Activated CD8-positive, alpha-beta T cell treated with anti-CD3 and anti-CD28 coated beads for 36 hours (primary cell): ENCODE measurements around the gene NKX2-4. TPM values are rescaled to one million over a fixed set of nuclear protein-coding genes. Genes with fewer than 3 reads are reported as not detected.

Experiments
- ATAC-seq: fragments of 200-7000 bp; cut with Tn5 transposase; one replicate; pipeline ENCODE4 v1.10.0; 2021; ENCODE audit warnings: mild to moderate bottlenecking, moderate library complexity
- CTCF ChIA-PET: fragments of 350-600 bp; sonication (Branson Sonifier 250); formaldehyde crosslinking; loops from one replicate; lab custom pipeline; 2021; ENCODE audit warnings: antibody characterized with exemption; lab: Charles Lee
- POLR2A ChIA-PET: fragments of 350-600 bp; sonication (Branson Sonifier 250); formaldehyde crosslinking; loops from one replicate; lab custom pipeline; 2021; ENCODE audit warnings: antibody characterized with exemption; lab: Charles Lee
- DNase-seq: peaks from one replicate; pipeline ENCODE4 v3.0.0-alpha.2; 2020
- H3K27ac Mint-ChIP-seq: one replicate; pipeline ENCODE4 v1.8.0; 2021; ENCODE audit warnings: mild to moderate bottlenecking, mixed read lengths
- H3K27me3 Mint-ChIP-seq: one replicate; pipeline ENCODE4 v1.8.0; 2021; ENCODE audit warnings: mixed read lengths
- H3K36me3 Mint-ChIP-seq: one replicate; pipeline ENCODE4 v1.8.0; 2021; ENCODE audit warnings: low read depth, mixed read lengths
- H3K4me1 Mint-ChIP-seq: one replicate; pipeline ENCODE4 v1.8.0; 2021; ENCODE audit warnings: low read depth, mixed read lengths
- H3K4me3 Mint-ChIP-seq: one replicate; pipeline ENCODE4 v1.8.0; 2021; ENCODE audit warnings: mild to moderate bottlenecking, moderate library complexity, mixed read lengths
- H3K9me3 Mint-ChIP-seq: one replicate; pipeline ENCODE4 v1.8.0; 2021; ENCODE audit warnings: mixed read lengths
- intact Hi-C: fragments of 100-400 bp; cut with micrococcal nuclease; formaldehyde crosslinking; loops from one replicate; pipeline ENCODE4 v1.10.0; 2022
- total RNA-seq, 2 experiments: library from RNA; stranded (reverse); gene quantifications; one replicate each; pipeline ENCODE4 v1.2.3, GENCODE V29; 2021
- TF ChIP-seq, protein P1 (sequence below): fragments of 200-600 bp; IDR thresholded peaks from one replicate; pipeline ENCODE4 v1.8.0; 2022; ENCODE audit warnings: antibody characterized with exemption, mild to moderate bottlenecking

NKX2-4 gene
- total RNA-seq, 2 experiments from 2014 or later, result not detected

DNA sequence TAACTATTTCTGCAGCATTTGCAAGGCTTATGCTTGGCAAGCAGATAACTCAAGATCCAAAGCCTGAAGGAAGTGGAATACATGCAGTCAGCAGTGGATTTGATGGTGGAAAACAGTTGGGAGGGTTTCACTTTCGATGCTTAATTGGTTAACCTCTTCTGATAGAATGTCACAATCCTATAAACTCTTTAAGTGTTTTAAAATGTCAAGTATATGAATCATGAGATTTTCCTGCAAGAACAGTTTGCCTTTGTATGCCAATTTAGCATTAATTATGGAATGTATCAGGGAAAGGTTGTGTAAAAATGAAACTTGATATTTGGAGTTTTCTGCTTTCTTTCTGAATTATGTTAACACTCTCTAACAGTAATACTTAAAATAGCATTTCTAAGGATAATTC is 36.6 kb downstream of the NKX2-4 start:
- POLR2A ChIA-PET, result no interaction called here
- peaks cover 43% of the 10 kb centered on the region for H3K36me3 Mint-ChIP-seq
- DNase-seq (no peak), ATAC-seq (no peak)
- CTCF ChIA-PET, result interaction anchor here (1.1 kb wide), 1 partner anchor 125 kb away, joined by 4 read pairs; no protein-coding TSS in a partner anchor
- H3K27me3 Mint-ChIP-seq, result no peaks in the 10 kb centered on the region
- H3K9me3 Mint-ChIP-seq, result no peaks in the 10 kb centered on the region
- intact Hi-C loops, result no loop called here
- no peak overlapping the region for H3K4me3 Mint-ChIP-seq
- TF ChIP-seq, protein P1, sequence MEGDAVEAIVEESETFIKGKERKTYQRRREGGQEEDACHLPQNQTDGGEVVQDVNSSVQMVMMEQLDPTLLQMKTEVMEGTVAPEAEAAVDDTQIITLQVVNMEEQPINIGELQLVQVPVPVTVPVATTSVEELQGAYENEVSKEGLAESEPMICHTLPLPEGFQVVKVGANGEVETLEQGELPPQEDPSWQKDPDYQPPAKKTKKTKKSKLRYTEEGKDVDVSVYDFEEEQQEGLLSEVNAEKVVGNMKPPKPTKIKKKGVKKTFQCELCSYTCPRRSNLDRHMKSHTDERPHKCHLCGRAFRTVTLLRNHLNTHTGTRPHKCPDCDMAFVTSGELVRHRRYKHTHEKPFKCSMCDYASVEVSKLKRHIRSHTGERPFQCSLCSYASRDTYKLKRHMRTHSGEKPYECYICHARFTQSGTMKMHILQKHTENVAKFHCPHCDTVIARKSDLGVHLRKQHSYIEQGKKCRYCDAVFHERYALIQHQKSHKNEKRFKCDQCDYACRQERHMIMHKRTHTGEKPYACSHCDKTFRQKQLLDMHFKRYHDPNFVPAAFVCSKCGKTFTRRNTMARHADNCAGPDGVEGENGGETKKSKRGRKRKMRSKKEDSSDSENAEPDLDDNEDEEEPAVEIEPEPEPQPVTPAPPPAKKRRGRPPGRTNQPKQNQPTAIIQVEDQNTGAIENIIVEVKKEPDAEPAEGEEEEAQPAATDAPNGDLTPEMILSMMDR, result no peak
- no peak overlapping the region for H3K27ac Mint-ChIP-seq
- H3K4me1 Mint-ChIP-seq, result peaks cover 17% of the 10 kb centered on the region

DNA sequence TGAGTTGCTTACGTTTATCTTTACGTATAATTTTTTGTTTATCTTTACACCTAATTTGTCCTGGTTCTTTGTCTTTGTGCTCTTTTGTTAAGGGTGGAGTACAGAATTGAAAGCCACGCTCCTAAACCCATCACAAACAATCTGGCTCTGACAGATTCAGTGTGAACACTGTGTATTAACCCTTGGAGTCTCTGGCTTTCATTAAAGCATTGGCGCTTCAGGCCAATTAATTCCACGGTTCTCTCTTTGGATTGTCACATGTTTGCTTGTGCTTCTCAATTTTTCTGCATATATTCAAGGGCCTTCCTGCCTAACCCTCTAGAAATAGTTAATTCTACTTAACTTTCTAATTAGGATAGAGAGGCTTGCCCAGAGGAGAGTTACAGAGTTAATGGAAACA is 38.6 kb downstream of the NKX2-4 start:
- CTCF ChIA-PET, result no interaction called here
- DNase-seq, result no peak
- peaks cover 40% of the 10 kb centered on the region for H3K36me3 Mint-ChIP-seq
- TF ChIP-seq, protein P1, result no peak
- intact Hi-C loops, result no loop called here
- ATAC-seq, result no peak
- POLR2A ChIA-PET, result no interaction called here
- peaks cover 17% of the 10 kb centered on the region for H3K4me1 Mint-ChIP-seq
- no peak overlapping the region for H3K4me3 Mint-ChIP-seq
- no peaks in the 10 kb centered on the region for H3K27me3 Mint-ChIP-seq
- H3K27ac Mint-ChIP-seq, result no peak overlapping the region
- H3K9me3 Mint-ChIP-seq, result no peaks in the 10 kb centered on the region

DNA sequence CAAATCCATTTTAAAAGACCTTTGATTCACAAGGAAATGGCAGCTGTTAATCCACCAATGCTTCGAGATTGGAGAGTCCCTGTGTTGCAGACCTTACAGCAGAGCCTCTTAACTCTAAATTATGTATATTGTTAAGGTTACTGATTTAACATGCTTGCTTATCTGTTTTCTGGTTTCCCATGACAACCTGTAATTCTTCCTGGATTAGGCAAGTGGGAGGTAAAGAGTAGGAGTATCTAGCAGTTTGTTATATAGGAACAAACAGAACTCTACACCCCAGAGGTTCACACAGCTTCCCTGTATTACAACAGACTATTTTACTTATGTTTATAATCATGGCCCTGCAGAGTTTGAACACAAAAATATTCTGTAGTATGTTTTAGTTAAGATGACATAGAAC is 39.5 kb downstream of the NKX2-4 start:
- TF ChIP-seq, protein P1, result no peak
- DNase-seq, result no peak
- no peak for ATAC-seq
- ChIA-PET CTCF (interaction anchor here (1.4 to 2.2 kb wide), 2 partner anchors 122 to 147 kb away, joined by 4 to 11 read pairs; no protein-coding TSS in a partner anchor), POLR2A (no interaction called here)
- Mint-ChIP-seq H3K4me1 (peaks cover 17% of the 10 kb centered on the region), H3K27ac (no peak overlapping the region), H3K27me3 (no peaks in the 10 kb centered on the region), H3K9me3 (no peaks in the 10 kb centered on the region), H3K4me3 (no peak overlapping the region), H3K36me3 (peaks cover 33% of the 10 kb centered on the region)
- intact Hi-C loops, result no loop called here

DNA sequence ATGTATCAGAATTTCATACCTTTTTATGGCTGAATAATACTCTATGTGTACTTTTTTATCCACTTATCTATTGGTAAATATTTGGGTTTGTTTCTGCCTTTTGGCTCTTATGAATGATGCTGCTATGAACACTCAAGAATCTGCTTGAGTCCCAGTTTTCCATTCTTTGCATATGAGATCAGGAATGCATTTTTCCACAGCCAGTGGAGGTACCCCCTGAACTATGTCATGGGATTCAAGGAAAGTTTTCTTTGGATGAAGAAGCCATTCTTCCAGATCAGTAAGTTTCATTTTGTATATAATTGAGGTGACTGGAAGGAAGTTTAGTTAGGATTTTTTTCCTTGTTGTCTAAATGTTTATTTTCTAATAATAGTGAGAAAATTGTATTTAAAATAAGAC is 40.9 kb downstream of the NKX2-4 start:
- ChIA-PET CTCF (interaction anchor here (1.4 to 2.2 kb wide), 2 partner anchors 121 to 148 kb away, joined by 4 to 11 read pairs; no protein-coding TSS in a partner anchor), POLR2A (no interaction called here)
- Mint-ChIP-seq H3K27ac (no peak overlapping the region), H3K27me3 (no peaks in the 10 kb centered on the region), H3K4me1 (peaks cover 15% of the 10 kb centered on the region), H3K9me3 (no peaks in the 10 kb centered on the region), H3K36me3 (peaks cover 24% of the 10 kb centered on the region), H3K4me3 (no peak overlapping the region)
- ATAC-seq, result no peak
- no peak for DNase-seq
- TF ChIP-seq, protein P1, result no peak
- intact Hi-C loops, result no loop called here

DNA sequence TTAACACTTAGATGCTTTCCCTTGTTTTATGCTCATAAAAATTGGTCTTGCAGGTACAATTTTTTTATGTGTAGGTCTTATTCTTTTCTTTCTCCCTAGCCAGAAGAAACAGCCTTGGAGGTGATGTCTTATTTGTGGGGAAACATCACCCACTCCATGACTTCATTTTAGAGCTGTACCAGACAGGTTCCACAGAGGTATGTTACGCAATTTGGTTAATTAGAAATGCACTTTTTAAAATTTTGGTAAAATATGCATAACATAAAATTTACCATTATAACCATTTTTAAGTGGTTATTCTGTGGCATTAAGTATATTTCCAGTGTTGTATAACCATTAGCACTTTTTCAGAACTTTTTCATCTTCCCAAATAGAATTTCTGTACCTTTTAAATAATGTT is 41.3 kb downstream of the NKX2-4 start:
- Mint-ChIP-seq H3K27ac (no peak overlapping the region), H3K9me3 (no peaks in the 10 kb centered on the region), H3K27me3 (no peaks in the 10 kb centered on the region), H3K36me3 (peaks cover 21% of the 10 kb centered on the region), H3K4me3 (no peak overlapping the region), H3K4me1 (peaks cover 12% of the 10 kb centered on the region)
- ChIA-PET CTCF (interaction anchor here (2.2 kb wide), 1 partner anchor 120 kb away, joined by 11 read pairs; no protein-coding TSS in a partner anchor), POLR2A (no interaction called here)
- ATAC-seq (no peak), DNase-seq (no peak)
- TF ChIP-seq, protein P1, result no peak
- intact Hi-C loops, result no loop called here
